Measurements from ENCODE around the gene GPR17.

Gene GPR17

DNA sequence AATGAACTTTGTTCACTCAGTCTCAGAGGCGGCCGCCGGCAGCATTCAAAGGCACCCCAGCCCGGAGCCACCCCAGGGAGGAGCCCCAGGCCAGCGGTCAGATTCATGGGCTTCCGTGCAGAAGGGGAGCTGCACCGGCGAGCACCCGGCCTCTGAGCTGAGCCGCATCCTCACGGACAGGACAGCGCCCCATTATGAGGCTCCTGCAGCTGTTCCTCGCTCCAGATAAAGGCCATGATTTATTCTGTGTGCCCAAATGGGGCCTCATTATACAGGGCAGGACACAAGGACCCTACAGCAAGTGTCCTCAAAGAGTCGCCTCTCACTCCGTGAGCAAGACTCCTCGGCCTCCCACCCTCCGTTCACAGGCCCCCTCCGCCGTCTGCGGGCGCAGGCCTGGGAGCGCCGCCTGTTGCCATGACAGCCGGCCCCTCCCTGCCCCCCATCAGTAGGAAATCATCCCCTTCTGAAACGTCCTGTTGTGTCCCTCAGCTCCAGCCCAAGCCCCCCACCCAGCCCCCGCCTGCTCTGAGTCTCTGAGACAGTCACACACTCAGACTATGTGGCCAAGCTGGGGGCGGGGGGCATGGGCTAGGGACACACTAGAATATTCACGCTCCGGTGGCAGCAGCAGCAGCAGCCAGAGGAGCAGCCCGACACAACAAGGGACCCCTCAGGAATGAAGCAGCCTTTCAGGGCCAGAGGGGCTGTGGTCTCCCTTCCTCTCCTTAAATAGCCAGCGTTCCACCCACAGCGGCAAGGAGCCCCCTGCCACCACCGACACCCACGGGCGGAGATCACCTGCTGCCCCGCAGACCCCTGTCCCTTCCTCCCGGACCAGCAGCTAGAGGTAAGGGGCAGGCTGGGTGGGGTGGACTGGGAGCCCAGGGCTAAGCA, at the start of gene GPR17:
GPR17 (plus strand) TSS at position 759 of the 897 bp plus-strand sequence. CDS start 4,583 bp downstream, outside the sequence.
- DNase-seq (ENCODE audit: low spot score), result peak; percentile 59

- no peak for DNase-seq (ENCODE audit: low spot score)
These were observed 49.5 kb upstream of the GPR17 start for GRCh38 chr2:127596311-127597045.

DNA sequence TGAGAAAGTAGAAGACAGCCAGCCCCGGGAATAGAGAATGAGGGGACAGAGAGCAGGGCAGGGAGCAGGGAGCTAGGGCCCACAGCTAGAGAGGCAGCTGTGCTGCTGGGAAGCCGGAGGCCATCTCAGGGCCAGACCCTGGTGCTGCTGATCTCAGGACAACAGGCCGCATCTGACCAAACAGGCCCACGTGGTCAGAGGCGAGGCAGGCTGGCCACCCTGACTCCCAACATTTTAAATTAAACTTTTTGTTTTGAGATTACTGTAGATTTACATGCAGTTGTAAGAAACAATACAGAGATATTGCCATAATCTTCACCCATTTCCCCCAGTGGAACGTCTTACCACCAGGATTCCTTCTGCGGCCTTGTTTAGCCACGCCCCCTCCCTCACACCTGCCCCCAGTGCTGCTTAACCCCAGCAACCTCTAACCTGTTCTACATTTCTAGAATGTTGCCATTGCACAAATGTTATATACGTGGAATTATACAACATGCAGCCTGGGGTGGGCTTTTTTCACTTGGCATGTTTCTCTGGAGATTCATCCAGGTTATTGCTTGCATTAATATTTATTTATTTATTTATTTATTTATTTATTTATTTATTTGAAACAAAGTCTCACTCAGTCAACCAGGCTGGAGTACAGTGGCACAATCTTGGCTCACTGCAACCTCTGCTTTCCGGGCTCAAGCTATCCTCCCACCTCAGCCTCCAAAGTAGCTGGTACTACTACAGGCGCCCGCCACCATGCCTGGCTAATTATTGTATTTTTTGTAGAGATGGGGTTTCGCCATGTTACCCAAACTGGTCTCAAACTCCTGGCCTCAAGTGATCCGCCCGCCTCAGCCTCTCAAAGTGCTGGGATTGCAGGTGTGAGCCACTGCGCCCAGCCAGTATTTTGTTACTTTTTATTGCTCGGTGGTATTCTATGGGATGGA, 48.6 kb upstream of the GPR17 start:
- no peak for DNase-seq (ENCODE audit: low spot score)

- DNase-seq (ENCODE audit: low spot score), result no peak
These were observed 48.0 kb upstream of the GPR17 start for GRCh38 chr2:127597984-127598380.

DNA sequence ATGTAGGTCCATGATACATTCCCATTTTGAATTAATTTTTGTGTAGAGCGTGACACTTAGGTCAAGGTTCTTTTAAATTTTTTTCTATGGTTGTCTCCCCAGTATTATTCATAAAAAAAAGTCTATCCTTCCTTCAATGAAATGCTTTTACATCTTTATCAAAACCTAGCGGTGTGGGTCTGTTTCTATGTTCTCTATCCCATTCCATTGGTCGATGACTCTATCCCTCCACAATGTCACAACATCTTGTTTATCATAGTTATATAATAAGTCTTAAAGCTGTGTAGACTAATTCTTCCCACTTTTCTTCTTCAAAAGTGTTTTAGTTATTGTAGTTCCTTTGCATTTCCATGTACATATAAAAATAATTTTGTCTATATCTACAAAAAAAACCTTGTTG, 47.2 kb upstream of the GPR17 start:
- no peak for DNase-seq (ENCODE audit: low spot score)

- no peak for DNase-seq (ENCODE audit: low spot score)
These were observed 46.7 kb upstream of the GPR17 start for GRCh38 chr2:127599211-127599610.

GRCh38 chr2:127604986-127605385, 41.0 kb upstream of the GPR17 start:
- no peak for DNase-seq (ENCODE audit: low spot score)

GRCh38 chr2:127605691-127606263, 40.2 kb upstream of the GPR17 start:
- no peak for DNase-seq (ENCODE audit: low spot score)

DNA sequence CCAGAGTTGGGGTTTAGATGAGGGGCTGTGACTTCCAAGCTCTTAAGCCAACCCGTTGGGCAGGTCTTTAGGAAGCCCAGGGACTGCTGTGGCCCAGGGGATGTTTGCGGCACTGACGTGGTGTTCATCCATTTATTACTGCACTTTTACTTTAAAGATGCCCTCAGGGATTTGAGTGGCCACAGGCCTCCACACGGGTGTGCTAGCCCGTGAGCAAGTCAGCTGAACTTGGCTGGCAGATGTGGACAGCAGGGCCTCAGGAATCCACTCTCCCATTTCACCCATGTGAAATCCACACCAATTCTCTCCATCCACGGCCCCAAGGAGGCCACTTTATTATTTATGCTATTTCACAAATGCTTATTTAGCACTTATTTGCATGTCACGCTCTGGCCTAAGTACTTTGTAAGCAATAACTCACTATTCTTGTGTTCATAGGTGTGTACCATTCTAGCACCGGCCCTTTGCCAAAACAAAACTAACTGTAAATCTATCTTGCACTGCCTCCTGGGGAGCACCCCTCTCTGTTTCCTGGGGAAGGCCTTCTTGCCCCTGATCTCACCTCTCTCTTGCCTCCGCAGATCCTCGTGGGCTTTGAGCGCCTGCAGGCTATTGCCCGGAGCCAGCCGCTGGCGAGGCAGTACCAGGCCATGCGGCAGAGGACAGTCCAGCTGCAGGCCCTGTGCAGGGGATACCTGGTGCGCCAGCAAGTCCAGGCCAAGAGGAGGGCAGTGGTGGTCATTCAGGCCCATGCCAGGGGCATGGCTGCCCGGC, 39.1 kb upstream of the GPR17 start:
- DNase-seq (ENCODE audit: low spot score), result no peak

DNA sequence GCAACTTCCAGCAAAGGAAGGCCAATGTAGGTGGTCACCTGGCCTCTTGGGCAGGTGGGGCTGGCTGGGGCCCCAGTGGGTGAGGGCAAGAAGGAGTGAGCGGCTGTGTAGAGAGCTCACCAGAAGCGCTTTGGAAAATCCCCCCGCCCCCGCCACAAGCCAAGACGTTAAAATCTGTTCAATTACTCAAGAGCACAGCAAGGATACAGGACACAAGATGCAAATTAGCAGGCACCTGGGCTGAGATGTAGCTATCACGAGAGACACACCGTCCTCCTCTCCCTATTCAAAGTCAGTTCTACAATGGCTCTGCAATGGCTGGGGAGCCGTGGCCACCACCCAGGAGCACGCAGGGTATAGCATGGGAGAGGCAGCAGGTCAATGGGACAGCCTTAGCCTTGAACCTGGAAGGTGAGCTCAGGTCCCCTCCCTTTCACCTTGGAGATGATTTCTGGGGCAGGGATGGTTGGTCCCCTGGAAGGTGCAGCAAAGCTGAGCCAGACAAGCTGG, 38.5 kb upstream of the GPR17 start:
- DNase-seq (ENCODE audit: low spot score), result no peak

DNA sequence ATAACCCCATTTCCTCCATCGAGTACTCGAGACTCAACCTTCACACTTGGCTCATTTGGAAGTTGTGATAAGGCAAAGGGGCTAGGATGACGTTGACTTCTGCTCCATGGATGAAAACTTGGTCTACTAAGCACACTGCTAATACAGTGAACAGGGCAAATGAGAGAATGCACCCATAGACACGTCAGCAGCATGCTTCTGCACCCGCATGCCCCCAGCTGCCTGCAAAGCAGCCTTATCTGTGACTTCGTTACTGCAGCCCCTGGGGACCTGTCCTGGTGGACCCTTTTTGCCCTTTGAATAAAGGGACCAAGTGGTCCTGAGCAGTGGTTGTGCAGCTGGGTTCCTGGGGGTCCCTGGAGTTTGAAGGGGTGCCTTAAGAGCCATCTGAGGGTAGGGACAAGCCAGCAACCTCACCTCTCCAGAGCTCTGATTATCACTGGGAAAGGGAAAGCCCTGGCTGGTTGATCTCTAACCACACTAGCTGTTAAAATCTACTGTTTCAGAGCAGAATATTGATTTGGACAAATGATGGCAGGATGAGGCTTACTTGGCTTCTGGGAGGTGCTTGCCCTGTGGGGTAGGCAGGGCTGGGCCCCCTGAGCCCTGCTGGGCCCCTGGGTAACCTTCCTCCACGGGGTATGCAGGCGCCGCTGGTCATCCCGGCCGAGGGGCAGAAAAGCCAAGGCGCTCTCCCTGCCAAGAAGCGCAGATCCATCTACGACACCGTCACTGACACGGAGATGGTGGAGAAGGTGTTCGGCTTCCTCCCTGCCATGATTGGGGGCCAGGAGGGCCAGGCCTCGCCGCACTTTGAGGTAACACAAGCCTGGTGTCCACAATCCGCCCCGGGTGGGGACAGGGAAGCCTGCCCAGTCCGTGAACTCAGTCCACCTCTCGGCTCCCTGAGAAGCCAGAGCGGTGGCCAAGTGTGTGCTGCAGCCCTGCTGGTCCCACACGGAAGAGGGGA, 37.6 kb upstream of the GPR17 start:
- DNase-seq (ENCODE audit: low spot score), result no peak

DNA sequence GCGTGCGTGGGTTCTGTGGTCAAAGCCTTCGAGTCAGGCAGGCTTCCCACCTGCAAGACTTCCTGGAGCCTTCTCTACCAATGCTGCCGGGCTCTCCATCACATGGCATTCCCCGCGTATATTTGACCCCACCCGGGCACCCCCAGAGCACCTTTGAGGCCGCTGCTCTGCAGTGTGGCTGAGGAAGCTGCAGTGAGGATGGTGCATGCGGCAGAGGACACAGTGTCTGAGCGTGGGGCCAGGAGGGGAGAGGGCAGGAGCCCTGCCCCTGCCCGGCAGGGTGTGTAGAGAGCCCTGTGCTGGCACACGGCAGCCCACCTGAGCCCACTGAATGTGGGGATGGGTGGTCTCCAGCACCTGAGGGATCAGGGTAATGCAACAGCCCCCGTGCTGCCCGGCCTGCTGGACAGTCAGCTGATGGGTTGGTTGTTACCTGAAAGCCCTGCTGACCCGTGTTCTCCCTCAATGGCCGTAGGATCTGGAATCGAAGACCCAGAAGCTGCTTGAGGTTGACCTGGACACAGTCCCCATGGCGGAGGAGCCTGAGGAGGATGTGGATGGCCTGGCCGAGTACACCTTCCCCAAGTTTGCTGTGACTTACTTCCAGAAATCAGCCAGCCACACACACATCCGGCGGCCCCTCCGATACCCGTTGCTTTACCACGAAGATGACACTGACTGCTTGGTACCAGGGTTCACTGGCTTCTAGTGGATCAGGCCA, 36.8 kb upstream of the GPR17 start:
- no peak for DNase-seq (ENCODE audit: low spot score)

DNA sequence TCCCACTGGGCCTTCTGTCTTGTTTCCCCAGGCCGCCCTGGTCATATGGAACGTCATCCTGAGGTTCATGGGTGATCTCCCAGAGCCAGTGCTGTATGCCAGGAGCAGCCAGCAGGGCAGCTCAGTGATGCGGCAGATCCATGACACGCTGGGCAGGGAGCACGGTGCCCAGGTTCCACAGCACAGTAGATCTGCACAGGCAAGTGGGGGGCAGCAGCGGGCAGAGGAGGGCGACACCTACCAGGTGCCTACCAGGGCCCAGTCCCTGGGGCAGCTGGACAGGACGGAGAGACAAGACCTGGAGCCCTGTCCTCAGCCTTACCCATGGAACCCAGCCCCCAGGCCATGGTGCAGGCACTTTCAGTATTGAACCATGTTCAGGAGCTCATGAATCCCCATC, 36.1 kb upstream of the GPR17 start:
- no peak for DNase-seq (ENCODE audit: low spot score)

DNA sequence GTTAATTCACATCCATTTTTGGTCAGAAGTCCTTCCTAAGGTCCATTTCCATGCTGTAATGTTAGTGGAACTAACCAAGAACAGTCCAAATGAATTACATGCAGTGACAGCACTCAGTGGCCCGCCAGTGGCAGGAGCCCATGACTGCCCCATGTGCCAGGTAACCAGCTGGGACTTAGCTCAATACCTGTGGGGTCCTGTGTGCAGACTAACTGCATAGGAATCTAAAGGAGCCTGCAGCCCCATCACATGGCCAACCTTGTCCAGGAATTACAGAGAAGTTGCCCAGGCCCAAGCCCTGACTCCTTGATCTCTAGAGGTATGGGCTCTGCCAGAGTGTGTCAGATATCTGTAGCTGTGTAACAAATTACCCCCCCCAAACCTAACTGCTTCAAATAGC, 35.4 kb upstream of the GPR17 start:
- no peak for DNase-seq (ENCODE audit: low spot score)

DNA sequence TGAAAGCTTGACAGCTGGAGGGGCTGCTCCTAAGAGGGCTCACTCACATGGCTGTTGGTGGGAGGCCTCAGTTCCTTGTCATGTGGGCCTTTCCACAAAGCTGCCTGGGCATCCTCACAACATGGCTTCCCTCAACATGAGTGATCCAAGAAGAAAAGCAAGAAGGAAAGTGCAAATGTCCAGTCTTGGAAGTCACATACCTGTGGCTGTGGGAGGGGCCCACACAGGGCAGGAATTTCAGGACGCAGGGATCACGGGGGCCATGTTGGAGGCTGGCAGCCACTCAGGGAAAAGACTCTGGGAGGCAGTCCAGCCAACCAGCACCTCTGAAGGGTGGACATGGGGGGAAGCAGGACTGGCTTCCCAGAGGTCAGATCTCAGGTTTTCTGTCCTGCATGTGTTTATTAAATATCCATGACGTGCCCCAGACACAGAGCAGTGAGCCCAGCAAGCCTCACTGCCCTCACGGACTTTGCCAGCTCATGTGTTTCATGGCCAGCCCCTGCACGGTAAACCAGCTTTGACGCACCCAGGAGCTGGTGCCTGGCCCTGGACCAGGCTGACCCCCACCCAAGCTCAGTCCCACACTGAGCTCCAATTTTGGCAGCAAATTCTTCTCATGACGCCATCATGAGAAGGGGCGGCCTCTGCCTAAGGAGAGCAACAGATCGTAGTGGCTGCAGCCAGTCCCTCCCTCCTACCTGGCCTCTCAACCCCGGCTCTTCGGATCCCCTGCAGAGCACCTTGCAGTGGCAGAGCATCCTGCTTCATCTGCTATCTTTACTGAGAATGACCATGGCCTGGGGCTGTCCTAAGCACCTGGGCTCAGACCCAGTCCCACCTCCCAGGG, 34.7 kb upstream of the GPR17 start:
- DNase-seq (ENCODE audit: low spot score), result no peak

DNA sequence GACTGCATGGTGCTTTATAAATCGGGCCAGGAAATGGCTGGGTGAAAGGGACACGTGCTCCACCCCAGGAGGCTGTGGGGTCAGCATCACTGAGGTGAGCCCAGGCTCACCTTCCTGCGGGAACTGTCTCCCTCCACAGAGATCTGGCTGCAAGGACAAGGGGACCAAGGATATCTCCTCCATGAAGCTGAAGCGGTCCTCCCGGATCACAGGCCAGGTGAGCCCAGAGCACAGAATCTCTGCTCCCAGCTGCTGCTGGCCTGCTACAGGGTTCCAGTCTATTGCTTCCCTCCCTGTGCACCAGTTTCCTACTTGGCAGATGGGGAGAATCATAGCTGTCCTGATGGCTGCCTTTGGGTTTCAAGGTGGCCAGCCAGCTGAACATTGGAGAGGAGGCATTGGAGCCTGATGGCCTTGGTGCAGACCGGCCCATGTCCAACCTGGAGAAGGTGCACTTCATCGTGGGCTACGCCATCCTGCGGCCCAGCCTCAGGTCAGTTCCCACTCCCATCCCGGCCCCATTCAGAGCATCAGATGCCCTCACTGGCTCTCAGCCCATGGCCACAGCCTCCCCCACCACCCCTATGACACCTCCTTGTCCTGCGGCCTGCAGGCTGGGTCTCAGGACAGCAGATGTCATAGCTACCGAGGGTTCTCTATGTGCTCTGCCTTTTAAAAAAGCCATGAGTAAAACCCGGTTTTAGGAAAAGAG, 33.7 kb upstream of the GPR17 start:
- DNase-seq (ENCODE audit: low spot score), result no peak

DNA sequence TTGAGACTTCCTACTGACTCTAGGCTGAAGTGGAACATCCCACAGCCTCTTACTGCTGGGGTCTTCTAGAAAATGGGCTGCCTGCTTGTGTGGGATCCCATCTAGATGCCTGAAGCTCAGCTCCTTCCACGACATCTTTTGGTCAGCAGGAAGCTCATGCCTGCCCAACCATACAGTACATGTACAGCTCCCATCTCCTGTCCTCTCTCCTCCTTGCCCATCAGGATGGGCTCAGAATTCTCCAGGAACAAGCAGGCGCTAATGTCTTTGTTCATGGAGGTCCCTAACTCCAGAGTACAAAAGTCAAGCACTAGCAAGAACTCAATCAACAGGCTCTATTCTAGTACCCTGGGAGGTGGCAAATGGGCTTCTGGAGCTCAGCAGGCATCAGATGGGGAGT, 31.7 kb upstream of the GPR17 start:
- no peak for DNase-seq (ENCODE audit: low spot score)
